Thyroid gland (tissue), 4 donors: ENCODE data around the gene PTAFR. TPM values are rescaled to one million over a fixed set of nuclear protein-coding genes. Genes with fewer than 3 reads are reported as not detected.

ENCODE experiments used
- DNase-seq, 2 donors: peaks; one replicate each; pipeline ENCODE4 v3.0.0-alpha.2; 2019
- H3K27ac ChIP-seq, 3 donors: fragments of 200-600 bp; sonication (generic); 1 replicate in 2 of 3; 2 replicates in 1 of 3; pipeline ENCODE4 v1.5.1; 2016 to 2019; ENCODE audit warnings: mild to moderate bottlenecking in 1 of 3, moderate library complexity in 1 of 3
- H3K27me3 ChIP-seq: fragments of 200-600 bp; sonication (generic); one replicate; pipeline ENCODE4 v1.5.1; 2019
- H3K36me3 ChIP-seq, 2 donors: fragments of 200-600 bp; sonication (generic); one replicate each; pipeline ENCODE4 v1.5.1; 2016 to 2019
- H3K4me1 ChIP-seq, 2 donors: fragments of 200-600 bp; sonication (generic); one replicate each; pipeline ENCODE4 v1.5.1; 2017 to 2019
- H3K4me3 ChIP-seq, 3 donors: fragments of 200-600 bp; sonication (generic); replicated peaks in 1 of 3; 1 replicate in 2 of 3; 2 replicates in 1 of 3; pipeline ENCODE4 v1.5.1; 2016; ENCODE audit warnings: mild to moderate bottlenecking in 1 of 3
- H3K9me3 ChIP-seq: fragments of 200-600 bp; sonication (generic); one replicate; pipeline ENCODE4 v1.5.1; 2017
- CTCF ChIP-seq, 6 experiments: fragments of 200-600 bp in 3 of 6; fragments of 450-650 bp in 3 of 6; sonication (generic) in 3 of 6; IDR thresholded peaks; one replicate each; pipeline ENCODE4 v1.5.1; 2016 to 2019; ENCODE audit warnings: antibody characterized with exemption in 6 of 6, mild to moderate bottlenecking in 2 of 6, inconsistent platforms in 1 of 6, moderate library complexity in 1 of 6
- POLR2A ChIP-seq, 2 donors: fragments of 450-650 bp; IDR thresholded peaks; one replicate each; pipeline ENCODE4 v1.6.1; 2017; ENCODE audit warnings: antibody characterized with exemption in 2 of 2, mild to moderate bottlenecking in 2 of 2, moderate library complexity in 1 of 2
- WGBS, 2 donors: methylation state at CpG; one replicate each; pipeline ENCODE4 v1.1.5; 2017; 5-methylcytosine and 5-hydroxymethylcytosine counted together
- intact Hi-C: fragments of 100-400 bp; cut with DNase I; formaldehyde crosslinking; loops from one replicate; pipeline ENCODE4 v1.15.1; 2023
- total RNA-seq, 4 donors: library from RNA; depleted of rRNA; stranded (reverse); fragments of >200 nt; gene quantifications; one replicate each; pipeline ENCODE4 v1.2.3, GENCODE V29; 2016

Gene PTAFR
- total RNA-seq, 4 donors from 2014 or later: 1.4 to 2.0 (median 1.6) TPM

GRCh38 chr1:28139025-28139712 is 37.3 kb downstream of the PTAFR start:
- no peak overlapping the region for H3K27ac ChIP-seq
- H3K9me3 ChIP-seq: no peaks in the 10 kb centered on the region
- intact Hi-C loops: no loop called here
- no peaks in the 10 kb centered on the region for H3K36me3 ChIP-seq
- peaks cover 13 to 15% of the 10 kb centered on the region in 2 donors for H3K4me1 ChIP-seq
- no peaks in the 10 kb centered on the region for H3K27me3 ChIP-seq
- WGBS, 2 donors: 91 to 94% methylated on average over 7 of the region's 7 CpGs
- TF ChIP-seq CTCF (IDR thresholded peaks at IDR 0.05) (no peak), POLR2A (IDR thresholded peaks at IDR 0.05) (no peak)
- no peak overlapping the region for H3K4me3 ChIP-seq
- DNase-seq: no peak

GRCh38 chr1:28136922-28137613 is 39.4 kb downstream of the PTAFR start:
- Histone ChIP-seq H3K4me3 (no peak overlapping the region), H3K27ac (peak overlapping the region in 2 of 3 donors; percentile 75 to 91), H3K27me3 (no peaks in the 10 kb centered on the region), H3K36me3 (no peaks in the 10 kb centered on the region), H3K9me3 (no peaks in the 10 kb centered on the region), H3K4me1 (peaks cover 23 to 26% of the 10 kb centered on the region in 2 donors)
- intact Hi-C loops: no loop called here
- WGBS, 2 donors: 87 to 90% methylated on average over 4 of the region's 4 CpGs
- DNase-seq: no peak
- TF ChIP-seq POLR2A (IDR thresholded peaks at IDR 0.05) (no peak), CTCF (IDR thresholded peaks at IDR 0.05) (no peak)

- Histone ChIP-seq H3K27ac (peak overlapping the region; percentile 75 to 91 (median 77)), H3K4me1 (peaks cover 24 to 28% of the 10 kb centered on the region in 2 donors), H3K4me3 (no peak overlapping the region), H3K9me3 (no peaks in the 10 kb centered on the region), H3K36me3 (no peaks in the 10 kb centered on the region), H3K27me3 (no peaks in the 10 kb centered on the region)
- intact Hi-C loops: no loop called here
- TF ChIP-seq POLR2A (IDR thresholded peaks at IDR 0.05) (no peak), CTCF (IDR thresholded peaks at IDR 0.05) (no peak)
- WGBS, 2 donors: 84 to 87% methylated on average over 8 of the region's 8 CpGs
- no peak for DNase-seq
These were observed 40.1 kb downstream of the PTAFR start for GRCh38 chr1:28136169-28136921.

GRCh38 chr1:28135371-28136168 is 40.9 kb downstream of the PTAFR start:
- intact Hi-C loops: no loop called here
- H3K4me1 ChIP-seq: peaks cover 24 to 28% of the 10 kb centered on the region in 2 donors
- H3K27me3 ChIP-seq: no peaks in the 10 kb centered on the region
- H3K4me3 ChIP-seq: no peak overlapping the region
- H3K9me3 ChIP-seq: no peaks in the 10 kb centered on the region
- no peaks in the 10 kb centered on the region for H3K36me3 ChIP-seq
- TF ChIP-seq POLR2A (IDR thresholded peaks at IDR 0.05) (no peak), CTCF (IDR thresholded peaks at IDR 0.05) (no peak)
- H3K27ac ChIP-seq: peak overlapping the region; percentile 75 to 91 (median 77)
- DNase-seq: peak; percentile 69 to 76
- WGBS, 2 donors: 43 to 49% methylated on average over 14 of the region's 14 CpGs
